GOT3 (cell line): Measurements from ENCODE around the gene SIN3A.
"Not testable (repeated sequence)": the region's sequence is repeated elsewhere in the genome, so short reads cannot be mapped to it uniquely, and the experiment has no call there.

Experiments used
- DNase-seq: peaks from one replicate; lab custom pipeline; 2025; ENCODE audit warnings: mixed read lengths; lab: John Stamatoyannopoulos, UW

SIN3A gene

DNA sequence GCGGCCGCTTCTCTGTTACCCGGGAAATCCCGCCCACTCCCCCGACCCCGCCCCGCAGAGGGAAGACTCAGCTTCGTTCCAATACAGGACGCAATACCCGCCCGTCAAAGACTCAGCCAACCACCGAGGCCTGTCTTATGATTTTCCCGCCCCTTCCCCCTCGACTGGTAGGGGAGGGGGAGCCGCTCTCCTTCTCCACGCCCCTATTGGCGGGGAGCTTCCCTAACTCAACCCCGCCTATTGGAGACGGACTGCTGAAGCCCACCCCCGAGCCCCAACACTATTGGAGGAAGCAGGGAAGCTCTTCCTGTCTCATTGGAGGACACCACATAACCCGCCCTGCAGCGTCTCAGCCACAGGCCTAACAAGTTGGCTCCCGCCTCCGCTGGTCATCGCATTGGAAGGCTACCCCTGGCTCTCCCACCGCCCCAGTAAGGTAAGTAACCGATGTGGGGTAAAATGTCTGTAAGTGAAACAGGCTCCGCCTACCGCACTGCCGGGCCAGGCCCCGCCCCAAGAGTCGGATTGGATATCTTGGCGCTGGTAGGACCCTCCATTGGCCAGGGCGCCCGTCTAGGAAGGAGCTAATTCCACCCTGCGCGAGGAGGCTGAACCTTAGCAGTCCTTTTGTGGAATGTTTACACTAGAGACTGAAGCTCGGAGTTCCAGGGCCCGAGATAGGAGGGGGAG is at the start of gene SIN3A:
Gene SIN3A, minus strand, starts transcription at position 17 of the 690 bp plus-strand sequence. CDS start 21,315 bp downstream, outside the sequence.
- DNase-seq = peak; percentile 94

DNA sequence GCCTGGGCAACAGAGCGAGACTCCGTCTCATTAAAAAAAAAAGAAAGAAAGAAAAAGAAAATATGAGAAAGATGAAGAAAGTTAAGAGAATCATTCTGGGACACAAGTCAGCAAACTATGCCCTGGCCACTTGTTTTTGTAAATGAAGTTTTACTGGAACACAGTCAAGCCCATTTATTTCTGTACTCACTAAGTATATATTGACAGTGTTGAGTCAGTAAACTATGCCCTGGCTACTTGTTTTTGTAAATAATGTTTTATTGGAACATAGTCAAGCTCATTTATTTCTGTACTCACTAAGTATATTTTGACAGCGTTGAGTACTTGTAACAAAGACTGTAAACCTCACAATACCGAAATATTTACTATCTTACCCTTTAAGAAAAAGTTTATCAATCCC is 42.2 kb upstream of the SIN3A start:
- no peak for DNase-seq

DNA sequence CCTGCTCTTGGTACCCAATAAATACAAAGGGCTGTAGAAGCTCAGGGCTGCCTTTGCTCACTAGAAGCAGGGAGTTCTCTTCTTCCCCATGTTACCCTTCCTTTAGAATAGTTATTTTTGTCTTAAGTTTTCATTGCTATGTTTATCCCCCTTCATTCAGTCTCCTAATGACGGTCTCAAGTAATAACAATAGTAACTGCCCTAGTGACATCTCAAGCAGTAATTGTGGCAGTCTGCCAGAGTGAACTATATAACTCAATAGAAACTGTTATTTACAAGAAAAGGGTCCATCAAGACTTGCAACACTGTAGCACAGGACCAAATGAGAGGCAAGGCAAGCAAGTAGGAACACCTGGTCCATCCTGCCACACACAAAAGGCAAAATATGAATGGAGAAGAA is 32.5 kb upstream of the SIN3A start:
- no peak for DNase-seq

DNA sequence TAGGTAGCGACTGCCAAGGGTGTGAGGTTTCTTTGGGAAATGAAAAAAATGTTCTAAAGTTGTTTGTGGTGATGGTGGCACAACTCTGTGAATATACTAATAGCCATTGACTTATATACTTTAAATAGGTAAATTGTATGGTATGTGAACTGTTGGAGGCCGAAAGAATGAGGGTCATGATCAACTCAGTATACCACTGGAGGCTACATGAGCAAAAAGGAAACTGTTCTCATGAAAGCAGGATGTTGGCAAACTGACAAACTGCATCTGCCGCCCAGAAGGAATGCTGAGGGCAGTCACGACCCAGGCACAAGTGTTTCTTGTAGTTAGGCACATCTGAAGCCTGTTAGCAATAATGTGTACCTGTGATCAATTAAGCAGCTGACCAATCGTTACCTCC is 32.1 kb upstream of the SIN3A start:
- not testable (repeated sequence) for DNase-seq

DNA sequence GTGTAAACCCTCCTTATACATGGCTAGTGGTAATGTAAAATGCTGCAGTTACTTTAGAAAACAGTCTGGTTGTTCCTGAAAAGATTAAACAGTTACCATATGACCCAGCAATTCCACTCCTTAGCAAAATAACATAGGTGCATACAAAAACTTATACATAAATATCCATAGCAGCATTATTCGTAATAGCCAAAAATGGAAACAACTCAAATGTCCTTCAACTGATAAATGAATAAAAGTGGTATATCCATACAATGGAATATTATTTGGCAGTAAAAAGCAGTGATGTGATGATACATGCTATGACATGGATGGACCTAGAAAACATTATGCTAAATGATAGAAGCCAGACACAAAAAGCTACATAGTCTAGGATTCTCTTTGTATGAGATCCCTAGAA is 31.6 kb upstream of the SIN3A start:
- no peak for DNase-seq

DNA sequence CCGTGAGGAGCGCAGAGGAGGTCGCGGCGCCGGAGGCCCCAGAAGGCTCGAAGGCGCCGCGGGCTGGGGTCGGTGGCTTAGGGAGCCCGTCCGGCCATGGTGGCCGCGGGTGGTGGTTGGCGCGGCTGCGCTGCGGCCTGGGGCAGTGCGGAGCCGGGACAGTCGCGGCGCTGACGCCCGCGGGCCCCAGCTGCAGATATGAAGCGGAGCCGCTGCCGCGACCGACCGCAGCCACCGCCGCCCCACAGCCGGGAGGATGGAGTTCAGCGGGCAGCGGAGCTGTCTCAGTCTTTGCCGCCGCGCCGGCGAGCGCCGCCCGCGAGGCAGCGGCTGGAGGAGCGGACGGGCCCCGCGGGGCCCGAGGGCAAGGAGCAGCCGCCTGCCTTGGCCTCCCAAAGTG is 29.0 kb upstream of the SIN3A start:
- DNase-seq = not testable (repeated sequence)

DNA sequence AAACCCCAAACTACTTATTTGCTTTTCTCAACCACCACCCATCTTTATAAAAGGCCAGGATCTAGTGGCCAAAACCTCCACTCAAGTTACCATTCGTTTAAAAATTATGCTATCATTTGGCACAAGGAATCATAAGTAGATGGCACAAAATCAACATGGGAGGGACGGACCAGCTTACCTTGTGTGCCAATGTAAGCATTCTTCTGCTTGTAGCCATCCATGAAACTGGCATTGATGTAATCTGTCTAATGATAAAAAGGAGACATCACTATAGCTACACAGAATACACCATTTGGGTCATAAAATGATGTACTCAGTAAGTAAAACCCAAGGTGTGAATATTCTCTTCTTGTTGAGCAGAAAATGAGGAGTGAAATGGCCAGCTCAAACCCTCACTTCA is 28.2 kb upstream of the SIN3A start:
- no peak for DNase-seq

DNA sequence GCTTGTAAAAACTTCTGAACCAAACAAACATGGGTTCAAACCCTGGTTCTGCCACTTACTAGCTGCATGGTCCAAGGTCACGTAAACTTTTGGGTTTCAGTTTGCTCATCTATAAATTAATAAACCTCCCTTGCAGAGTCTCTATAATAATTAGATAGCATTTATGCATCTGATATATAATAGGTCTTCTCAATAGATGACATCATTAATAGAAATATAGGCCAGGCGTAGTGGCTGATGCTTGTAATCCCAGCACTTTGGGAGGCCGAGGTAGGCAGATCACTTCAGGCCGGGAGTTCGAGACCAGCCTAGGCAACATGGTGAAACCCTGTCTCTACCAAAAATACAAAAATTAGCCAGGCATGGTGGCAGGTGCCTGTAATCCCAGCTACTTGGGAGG is 25.6 kb upstream of the SIN3A start:
- DNase-seq = not testable (repeated sequence)

DNA sequence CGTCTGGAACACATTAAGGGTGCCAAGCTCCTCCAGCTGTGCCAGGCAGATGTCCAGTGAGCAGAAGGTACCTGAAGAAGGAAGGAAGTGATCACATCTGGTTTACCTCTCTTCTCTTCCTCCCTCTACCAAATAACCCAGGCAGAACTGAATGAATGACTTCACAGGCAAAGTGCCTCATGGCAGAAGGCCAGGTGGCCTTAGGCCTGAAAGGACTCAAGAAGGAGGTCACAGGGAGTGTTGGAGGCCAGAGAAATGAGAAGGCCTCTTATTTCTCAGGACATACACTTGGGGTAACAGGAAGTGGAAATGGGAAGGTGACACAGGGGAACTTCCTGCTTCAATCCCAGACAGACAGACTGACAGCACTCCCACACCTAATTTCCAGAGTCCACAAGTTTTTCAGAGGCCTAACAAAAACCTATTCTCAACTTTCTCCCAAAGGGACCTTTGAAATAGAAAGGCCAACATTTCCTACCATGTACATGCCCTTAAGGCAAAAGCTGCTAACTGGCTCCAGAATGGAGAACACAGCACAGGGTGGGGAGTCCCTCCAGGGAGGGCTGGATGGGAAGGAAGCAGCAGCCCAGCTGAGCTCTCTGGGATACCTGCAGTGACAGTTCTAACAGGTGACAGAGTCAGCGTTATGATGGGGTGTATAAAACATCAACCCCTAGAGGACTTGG is 17.6 kb upstream of the SIN3A start:
- DNase-seq = no peak

DNA sequence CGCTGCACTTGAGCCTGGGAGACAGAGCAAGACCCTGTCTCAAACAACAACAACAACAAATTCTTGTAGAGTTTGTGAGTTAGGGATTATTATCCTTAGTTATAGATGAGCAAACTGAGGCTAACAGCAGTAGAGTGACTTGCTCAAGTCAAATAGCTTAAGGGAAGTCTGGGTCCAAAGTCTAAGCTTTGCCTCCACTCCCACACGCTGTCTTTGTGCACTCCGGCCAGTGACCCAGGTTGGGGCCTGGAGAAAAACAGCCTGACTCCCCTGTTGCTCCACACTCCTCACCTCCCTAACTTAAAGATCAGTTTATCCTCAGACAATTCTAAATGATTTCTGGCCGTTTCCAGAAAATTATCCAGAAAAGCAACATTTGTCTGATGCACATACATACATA is 9.2 kb upstream of the SIN3A start:
- no peak for DNase-seq

DNA sequence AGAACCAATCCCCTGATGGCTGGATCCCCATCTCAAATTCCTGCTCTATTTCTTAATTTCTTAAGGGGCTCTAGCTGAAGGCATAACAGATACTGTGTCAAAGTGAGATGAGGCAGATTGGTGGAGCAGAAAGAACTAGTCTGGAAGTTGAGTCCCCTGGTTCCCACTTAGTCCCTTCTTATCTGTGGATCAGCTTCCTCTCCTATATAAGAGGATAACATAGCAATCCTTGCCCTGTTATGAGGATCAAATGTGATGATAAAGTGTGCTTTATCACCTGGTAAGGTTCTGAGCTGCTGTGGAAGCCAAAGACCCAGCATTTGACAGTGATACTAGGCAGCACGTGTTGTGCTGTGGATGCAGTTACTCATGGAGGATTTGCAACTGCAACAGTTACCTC is 8.1 kb upstream of the SIN3A start:
- DNase-seq = no peak

DNA sequence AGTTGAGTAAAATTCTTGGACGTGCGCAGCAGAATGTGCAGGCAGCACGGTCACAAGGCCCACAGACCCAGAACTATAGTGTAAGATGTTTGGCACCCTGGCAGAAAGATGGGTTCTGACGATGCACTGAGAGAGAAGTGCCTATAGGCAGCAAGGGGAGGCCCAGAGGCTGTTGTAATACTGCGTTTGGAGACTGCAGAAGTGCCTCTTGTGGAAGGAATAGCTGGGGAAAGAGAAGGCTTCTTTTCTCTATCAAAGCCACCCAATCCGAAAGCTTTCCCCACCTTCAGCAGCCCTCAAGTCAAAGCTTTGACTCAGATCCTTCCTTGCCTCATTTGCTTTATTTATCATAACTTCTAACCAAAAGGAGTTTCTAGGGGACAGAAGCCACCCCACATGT is 5.2 kb upstream of the SIN3A start:
- DNase-seq = no peak

DNA sequence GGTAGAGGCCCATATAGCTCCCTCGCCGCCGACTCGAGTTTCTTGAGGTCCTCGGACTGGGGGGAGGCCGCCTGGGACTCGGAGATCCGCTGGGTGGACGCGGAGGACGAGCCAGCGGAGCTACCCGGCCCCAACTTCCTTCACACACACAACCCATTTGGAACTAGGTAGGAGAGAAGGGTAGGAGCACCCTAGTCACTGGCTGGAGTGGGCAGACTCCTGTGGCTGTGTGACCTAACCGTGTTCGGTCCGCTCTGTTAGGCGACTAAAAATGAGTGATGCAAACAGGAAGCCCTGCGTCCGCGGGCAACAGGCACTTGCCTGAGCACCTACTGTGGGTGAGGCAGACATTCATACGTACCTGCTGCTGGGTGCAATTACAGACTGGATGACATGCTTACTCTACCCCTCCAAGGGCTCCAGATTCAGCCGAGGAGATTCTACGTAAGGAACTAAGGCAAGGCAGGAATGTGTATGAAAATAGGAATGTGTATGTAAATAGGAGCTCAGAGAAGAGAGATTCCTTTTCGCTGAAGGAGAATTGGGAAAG is 4.6 kb upstream of the SIN3A start:
- no peak for DNase-seq

DNA sequence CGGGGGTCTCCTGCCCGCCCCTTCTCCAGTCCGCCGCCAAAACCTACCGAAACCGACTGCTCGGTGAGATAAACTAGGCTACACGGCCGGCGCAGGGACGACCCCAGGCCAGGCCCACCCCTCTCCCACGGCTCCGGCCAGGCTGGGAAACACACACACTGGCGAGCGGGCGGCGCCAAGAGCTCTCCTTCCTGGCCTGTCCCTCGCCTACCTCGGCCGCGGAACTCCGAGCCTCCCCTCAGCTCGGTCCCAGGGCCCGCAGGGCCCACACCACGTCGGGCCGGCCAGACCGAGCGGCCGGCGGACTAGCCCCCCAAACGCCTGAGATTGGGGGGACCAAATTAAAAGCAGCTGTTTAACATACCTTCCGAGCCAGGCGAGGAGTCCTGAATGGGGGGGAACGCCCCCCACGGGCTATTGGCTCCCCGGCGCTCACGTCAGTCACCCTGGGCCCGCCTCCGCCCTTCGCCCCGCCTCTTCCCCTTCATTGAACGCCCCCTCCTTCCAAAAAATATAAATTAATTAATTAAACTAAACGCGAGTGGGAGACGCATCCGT is 4.0 kb upstream of the SIN3A start:
- peak; percentile 40 for DNase-seq

DNA sequence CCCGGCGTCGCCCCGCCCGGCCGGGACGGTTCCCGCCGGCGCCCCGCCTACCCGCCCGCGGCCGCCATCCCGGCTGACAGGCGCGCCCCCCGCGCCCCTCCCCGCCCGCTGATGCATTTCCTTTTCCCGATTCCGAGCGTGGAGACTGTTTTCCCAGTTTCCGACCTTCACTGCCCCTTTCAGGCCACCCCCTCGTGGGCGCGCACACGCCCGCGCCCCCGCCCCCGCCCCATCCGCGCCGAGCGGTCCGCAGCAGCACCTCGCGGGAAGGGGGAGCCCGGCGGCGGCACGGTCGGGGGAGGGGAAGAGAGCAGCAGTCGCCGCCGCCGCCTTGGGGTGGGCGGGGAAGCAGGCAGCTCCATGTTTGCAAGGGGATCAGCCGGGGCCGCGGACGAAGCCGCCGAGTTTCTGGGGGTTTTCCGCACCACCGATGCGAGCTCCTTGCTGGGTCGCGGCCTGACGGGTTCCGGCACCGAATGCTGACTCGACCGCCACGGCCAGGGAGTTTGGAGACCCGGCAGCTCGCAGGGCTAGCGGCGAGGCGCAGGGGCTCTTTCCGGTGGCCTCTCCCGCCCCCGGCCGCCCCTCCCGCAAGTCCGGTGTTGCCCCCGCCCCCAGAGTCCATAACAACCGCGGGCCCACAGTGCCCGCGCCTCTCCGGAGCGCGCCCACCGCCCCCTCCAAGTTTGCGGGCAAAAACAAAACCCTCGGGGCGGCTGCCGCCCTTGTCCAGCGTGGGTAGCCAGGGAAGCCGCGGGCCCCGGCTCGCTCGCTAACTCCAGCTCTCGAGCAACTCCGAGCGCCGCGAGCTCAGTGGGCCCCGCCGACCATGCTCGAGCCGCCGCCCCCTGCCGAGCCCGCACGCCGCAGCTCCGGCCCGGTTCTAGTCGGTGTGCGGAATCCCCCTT is 3.2 kb upstream of the SIN3A start:
- DNase-seq = no peak

DNA sequence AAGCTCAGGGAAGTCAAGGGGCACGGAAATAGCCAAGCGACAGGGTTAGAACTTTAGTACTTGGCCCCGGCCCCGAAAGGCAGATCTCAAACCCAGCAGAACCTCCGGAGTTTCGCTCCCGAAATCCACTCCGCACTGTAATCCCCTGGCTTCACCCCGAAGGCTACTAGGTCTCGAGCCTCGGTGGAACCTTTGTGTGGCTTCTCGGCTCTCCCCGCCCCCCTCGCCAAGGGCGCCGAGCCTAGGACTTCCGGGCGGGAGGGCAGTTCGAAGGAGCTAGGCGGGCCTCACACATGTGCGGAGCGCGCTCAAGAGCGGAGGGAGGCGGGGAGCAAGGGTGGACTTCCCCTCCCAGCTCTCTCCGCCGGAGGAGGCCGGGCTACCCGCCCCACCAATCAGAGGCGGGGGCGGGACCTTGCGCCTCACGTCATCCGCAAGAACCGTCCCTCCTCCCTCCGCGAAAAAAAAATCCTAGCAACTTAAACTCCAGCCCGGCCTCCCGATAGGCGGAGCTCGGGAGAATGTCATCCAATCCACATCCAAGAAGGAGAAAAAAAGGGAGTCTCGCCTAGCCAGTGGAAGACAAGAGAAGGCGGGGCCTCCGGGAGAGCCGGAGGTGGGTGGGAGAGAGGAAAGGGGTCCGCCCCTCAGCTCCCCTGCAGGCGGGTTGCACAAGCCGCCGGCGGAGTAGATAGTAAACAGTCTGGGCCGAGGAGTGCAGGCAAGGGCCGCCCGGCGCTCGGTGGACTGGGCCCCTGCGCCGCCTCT is 2.4 kb upstream of the SIN3A start:
- peak; percentile 92 for DNase-seq

DNA sequence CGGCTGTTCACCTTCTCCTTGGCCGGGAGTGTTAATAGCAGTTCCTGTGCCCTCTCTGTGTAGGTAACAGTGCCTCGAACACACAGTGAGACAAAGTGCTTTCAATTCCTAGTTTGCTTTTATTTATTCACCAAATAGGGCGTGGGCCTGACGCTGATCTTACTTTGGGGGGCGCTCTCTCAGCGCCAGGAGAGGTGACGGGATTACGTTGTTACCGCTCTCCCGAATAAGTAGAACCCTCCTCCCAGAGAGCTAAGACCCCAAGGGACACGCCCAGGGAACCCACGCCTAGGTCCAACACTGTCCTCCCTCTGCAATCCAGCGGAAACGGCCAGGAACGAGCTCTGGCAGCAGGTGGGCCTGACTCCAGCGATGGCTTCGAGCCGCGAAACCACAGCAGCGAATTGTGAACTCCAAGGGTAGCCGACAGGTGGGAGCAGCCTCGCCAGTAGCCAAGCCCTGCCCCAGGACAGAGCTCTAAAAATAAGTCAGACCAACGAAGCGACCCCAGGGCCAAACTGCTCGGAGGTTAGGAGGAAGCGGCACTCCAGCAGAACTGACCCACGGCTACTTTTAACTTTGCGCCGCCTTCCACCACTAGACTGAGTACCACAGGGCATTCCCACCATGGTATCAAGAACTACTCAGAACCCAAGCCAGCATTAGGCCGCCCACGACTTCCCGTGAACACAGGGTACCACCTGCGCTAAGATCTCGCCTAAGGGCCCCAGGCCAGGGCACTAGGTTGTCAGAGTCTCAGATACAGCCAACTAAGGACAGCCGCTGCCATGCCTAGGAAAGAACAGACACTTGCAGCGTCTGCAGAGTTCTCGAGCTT is 1.6 kb upstream of the SIN3A start:
- DNase-seq = no peak

DNA sequence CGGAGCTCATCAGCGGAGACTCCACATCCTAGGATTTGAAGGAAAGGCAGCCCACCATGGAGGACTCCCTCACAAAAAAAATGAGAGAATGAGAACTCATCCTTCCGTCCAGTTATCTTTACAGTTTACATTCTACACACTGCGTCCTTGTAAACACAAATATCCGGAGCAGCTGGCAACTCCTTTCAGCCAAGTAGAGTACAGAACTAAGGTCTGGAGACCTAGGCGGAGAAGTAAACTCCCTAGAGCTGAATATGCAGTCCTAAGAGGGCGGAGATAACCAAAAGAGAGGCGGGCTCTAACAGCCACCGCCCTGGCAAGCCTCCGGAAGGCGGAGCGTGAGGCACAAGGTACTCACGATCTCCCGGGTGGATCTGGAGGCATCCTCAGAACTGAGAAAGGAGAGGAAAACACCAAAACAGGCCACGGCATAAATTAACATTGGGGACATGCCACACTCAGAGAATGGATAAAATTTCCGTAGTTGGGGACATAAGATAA is 924 bp upstream of the SIN3A start:
- no peak for DNase-seq

DNA sequence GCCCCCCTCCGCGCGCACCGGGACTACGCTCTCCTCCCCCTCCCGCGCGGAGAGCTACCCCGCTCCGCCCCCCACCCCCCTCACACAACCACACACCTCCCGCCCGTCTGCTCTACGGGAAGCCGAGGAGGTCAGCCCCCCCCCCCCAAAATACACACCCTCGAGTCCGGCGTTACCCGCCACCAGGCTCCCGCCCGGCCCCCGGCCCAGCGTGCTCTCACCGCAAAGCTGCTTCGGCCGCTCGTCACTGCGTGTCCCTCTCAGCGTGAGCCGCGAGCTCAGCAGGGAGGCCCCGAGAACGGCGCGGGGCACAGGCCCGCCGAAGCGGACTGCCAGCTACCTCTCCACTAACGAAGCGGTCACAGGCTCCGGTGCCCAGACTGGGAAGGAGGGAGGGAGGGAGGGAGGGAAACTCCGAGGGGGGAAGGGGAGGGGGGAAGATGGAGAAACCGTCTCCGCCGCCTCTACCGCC is 252 bp downstream of the SIN3A start:
- no peak for DNase-seq
